K562 (cell line): ENCODE data around the gene SOAT1. TPM values are rescaled to one million over a fixed set of nuclear protein-coding genes. Genes with fewer than 3 reads are reported as not detected.

Experiments
- TEAD1 ChIP-seq, 2 experiments: fragments of 450-650 bp in 1 of 2; sonication (generic) in 1 of 2; formaldehyde crosslinking; IDR thresholded peaks; 2 replicates each; pipeline versions ENCODE4 v1.4.0 to v1.8.0; 2020 to 2022; ENCODE audit warnings: mild to moderate bottlenecking in 2 of 2, missing genetic modification reagents in 1 of 2
- polyA plus RNA-seq, 8 experiments: library from polyadenylated mRNA; depleted of rRNA in 4 of 8; stranded (reverse) in 5 of 8; unstranded in 3 of 8; fragments of >200 nt; fragmentation: Nextera tagmentation in 2 of 8; fragmentation: Illumina TruSeq in 1 of 8; extraction: Ambion mirVana in 2 of 8; extraction: Trizol in 1 of 8; gene quantifications; 2 replicates each; pipeline versions ENCODE4 v1.2.1 to v1.2.3, GENCODE V29; 2011 to 2014; ENCODE audit warnings: inconsistent platforms in 1 of 8, missing spikeins in 1 of 8
- total RNA-seq, 7 experiments: library from RNA; depleted of rRNA in 6 of 7; stranded (reverse); fragments of >200 nt in 6 of 7; fragmentation: Illumina TruSeq in 2 of 7; extraction: Trizol in 2 of 7; gene quantifications; 2 replicates each; pipeline versions ENCODE4 v1.2.1 to v1.2.3, GENCODE V29; 2011 to 2021; ENCODE audit warnings: low replicate concordance in 1 of 7
- TF ChIP-seq, protein P1 (sequence below): fragments of 450-650 bp; IDR thresholded peaks from 2 replicates; pipeline ENCODE4 v1.6.1; 2016; ENCODE audit warnings: mild to moderate bottlenecking, moderate library complexity
- TF ChIP-seq, protein P2 (sequence below): fragments of 250-450 bp; sonication (Bioruptor Pico); IDR thresholded peaks from 2 replicates; pipeline ENCODE4 v1.5.0; 2022; ENCODE audit warnings: mild to moderate bottlenecking

Gene SOAT1
- total and polyA plus RNA-seq, 9 of the 15 experiments (the other 6 are each of a cell fraction or from before 2014, with no cell fraction given): 5.5 to 29.1 (median 17.3) TPM

DNA sequence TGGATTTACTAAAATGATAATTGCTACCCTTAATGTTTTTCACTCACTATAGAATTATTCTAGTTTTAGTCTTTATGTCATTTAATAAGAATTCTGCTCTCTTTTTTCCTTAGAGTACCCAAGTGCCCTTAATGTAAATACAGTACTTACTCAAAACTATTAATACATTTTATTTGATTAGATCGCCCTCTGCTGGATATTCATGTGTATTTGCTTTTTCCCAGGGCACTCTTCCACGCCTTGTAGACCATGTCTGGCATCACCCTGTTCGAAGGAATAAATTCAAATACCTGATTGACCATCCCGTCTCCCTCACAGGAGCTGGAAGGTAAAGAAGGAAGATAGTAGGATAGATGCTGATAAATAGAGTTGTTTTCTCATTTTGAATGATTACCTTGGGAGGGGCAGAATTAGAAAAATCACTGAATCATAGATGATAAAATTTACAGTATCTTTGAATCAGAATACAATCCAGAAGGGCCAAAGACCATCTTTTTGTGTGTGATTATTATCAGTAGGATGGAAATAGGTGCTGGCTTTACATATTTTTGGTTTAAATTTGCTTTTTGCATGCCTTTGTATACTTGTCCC is 76.2 kb downstream of the SOAT1 start (continued):
- TF ChIP-seq, protein P1, sequence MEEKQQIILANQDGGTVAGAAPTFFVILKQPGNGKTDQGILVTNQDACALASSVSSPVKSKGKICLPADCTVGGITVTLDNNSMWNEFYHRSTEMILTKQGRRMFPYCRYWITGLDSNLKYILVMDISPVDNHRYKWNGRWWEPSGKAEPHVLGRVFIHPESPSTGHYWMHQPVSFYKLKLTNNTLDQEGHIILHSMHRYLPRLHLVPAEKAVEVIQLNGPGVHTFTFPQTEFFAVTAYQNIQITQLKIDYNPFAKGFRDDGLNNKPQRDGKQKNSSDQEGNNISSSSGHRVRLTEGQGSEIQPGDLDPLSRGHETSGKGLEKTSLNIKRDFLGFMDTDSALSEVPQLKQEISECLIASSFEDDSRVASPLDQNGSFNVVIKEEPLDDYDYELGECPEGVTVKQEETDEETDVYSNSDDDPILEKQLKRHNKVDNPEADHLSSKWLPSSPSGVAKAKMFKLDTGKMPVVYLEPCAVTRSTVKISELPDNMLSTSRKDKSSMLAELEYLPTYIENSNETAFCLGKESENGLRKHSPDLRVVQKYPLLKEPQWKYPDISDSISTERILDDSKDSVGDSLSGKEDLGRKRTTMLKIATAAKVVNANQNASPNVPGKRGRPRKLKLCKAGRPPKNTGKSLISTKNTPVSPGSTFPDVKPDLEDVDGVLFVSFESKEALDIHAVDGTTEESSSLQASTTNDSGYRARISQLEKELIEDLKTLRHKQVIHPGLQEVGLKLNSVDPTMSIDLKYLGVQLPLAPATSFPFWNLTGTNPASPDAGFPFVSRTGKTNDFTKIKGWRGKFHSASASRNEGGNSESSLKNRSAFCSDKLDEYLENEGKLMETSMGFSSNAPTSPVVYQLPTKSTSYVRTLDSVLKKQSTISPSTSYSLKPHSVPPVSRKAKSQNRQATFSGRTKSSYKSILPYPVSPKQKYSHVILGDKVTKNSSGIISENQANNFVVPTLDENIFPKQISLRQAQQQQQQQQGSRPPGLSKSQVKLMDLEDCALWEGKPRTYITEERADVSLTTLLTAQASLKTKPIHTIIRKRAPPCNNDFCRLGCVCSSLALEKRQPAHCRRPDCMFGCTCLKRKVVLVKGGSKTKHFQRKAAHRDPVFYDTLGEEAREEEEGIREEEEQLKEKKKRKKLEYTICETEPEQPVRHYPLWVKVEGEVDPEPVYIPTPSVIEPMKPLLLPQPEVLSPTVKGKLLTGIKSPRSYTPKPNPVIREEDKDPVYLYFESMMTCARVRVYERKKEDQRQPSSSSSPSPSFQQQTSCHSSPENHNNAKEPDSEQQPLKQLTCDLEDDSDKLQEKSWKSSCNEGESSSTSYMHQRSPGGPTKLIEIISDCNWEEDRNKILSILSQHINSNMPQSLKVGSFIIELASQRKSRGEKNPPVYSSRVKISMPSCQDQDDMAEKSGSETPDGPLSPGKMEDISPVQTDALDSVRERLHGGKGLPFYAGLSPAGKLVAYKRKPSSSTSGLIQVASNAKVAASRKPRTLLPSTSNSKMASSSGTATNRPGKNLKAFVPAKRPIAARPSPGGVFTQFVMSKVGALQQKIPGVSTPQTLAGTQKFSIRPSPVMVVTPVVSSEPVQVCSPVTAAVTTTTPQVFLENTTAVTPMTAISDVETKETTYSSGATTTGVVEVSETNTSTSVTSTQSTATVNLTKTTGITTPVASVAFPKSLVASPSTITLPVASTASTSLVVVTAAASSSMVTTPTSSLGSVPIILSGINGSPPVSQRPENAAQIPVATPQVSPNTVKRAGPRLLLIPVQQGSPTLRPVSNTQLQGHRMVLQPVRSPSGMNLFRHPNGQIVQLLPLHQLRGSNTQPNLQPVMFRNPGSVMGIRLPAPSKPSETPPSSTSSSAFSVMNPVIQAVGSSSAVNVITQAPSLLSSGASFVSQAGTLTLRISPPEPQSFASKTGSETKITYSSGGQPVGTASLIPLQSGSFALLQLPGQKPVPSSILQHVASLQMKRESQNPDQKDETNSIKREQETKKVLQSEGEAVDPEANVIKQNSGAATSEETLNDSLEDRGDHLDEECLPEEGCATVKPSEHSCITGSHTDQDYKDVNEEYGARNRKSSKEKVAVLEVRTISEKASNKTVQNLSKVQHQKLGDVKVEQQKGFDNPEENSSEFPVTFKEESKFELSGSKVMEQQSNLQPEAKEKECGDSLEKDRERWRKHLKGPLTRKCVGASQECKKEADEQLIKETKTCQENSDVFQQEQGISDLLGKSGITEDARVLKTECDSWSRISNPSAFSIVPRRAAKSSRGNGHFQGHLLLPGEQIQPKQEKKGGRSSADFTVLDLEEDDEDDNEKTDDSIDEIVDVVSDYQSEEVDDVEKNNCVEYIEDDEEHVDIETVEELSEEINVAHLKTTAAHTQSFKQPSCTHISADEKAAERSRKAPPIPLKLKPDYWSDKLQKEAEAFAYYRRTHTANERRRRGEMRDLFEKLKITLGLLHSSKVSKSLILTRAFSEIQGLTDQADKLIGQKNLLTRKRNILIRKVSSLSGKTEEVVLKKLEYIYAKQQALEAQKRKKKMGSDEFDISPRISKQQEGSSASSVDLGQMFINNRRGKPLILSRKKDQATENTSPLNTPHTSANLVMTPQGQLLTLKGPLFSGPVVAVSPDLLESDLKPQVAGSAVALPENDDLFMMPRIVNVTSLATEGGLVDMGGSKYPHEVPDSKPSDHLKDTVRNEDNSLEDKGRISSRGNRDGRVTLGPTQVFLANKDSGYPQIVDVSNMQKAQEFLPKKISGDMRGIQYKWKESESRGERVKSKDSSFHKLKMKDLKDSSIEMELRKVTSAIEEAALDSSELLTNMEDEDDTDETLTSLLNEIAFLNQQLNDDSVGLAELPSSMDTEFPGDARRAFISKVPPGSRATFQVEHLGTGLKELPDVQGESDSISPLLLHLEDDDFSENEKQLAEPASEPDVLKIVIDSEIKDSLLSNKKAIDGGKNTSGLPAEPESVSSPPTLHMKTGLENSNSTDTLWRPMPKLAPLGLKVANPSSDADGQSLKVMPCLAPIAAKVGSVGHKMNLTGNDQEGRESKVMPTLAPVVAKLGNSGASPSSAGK: 0 out of 2 replicates have a peak, but pooled peaks have one; percentile 7
- 0 out of 4 replicates have a peak, but pooled peaks of 1 of the 2 experiments have one; percentile 36 for TF ChIP-seq TEAD1 (CRISPR knock-in tag; IDR thresholded peaks at IDR 0.05)
- TF ChIP-seq, protein P2, sequence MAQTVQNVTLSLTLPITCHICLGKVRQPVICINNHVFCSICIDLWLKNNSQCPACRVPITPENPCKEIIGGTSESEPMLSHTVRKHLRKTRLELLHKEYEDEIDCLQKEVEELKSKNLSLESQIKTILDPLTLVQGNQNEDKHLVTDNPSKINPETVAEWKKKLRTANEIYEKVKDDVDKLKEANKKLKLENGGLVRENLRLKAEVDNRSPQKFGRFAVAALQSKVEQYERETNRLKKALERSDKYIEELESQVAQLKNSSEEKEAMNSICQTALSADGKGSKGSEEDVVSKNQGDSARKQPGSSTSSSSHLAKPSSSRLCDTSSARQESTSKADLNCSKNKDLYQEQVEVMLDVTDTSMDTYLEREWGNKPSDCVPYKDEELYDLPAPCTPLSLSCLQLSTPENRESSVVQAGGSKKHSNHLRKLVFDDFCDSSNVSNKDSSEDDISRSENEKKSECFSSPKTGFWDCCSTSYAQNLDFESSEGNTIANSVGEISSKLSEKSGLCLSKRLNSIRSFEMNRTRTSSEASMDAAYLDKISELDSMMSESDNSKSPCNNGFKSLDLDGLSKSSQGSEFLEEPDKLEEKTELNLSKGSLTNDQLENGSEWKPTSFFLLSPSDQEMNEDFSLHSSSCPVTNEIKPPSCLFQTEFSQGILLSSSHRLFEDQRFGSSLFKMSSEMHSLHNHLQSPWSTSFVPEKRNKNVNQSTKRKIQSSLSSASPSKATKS (CRISPR knock-in tag): no peak
